ENCODE measurements around the gene IKZF3.
"Not testable (repeated sequence)": the region's sequence is repeated elsewhere in the genome, so short reads cannot be mapped to it uniquely, and the experiment has no call there.

Gene IKZF3

GRCh38 chr17:39739885-39740356, 124.2 kb downstream of the IKZF3 start:
- DNase-seq (ENCODE audit: low spot score), result no peak

DNA sequence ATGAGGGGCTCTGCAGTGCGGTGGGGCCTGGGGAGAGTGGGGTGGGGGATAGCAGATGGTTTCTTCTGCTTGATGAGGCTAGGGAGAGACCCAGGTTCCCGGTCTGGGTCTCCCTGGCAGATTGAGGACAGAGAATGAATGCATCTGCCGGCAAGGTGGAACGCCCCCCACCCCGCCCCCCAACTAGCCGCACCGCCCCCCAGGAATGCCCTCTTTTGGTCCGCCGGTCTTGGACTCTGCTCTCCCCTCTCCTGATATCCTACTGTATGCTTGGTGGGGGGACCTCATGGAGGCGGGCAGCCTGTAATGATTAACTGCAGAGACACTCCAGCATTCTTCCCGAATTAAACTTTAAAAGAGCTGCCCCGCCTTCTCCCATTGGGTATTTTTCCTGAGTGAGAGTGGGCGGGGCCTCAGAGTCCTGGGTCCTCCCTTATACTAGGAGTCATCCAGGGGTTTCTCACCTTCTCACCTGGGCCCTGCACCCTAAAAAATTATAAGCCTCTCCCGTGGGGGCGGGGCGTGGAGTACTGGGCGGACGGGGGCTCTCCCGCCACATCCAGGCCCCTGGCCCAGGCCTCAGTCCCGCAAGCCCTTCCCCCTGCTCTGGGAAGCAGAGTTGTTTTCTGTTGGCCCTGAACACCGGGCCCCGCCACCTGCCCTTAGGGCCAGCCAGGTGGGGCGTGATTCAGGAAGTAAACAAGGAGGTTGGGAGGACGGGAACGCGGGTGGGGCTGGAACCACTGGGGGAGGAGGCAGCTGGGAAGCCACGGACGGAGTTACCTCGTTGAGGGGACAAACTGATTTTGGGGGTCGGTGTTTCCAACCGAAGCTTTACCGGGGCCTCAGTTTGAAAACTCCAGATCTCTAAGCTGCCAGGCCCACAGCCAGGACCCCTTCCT, 124.9 kb downstream of the IKZF3 start:
- no peak for DNase-seq (ENCODE audit: low spot score)

DNA sequence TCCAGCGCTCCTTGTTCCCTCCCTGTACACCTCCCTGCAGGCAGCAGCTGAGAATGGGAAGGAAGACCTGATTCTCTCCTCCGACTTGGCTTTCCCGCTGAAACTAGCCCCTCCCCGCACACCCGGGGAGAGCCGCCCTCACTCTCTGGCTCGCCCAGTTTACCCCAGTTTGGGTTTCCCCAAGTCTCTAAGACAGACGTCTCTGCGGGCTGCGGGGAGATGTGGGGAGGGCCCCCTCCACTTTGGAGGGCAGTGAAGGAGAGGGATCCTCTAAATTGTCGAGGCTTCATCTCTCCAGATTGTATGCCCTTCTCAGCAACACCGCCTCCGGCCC, 125.6 kb downstream of the IKZF3 start:
- DNase-seq (ENCODE audit: low spot score), result peak; percentile 29

DNA sequence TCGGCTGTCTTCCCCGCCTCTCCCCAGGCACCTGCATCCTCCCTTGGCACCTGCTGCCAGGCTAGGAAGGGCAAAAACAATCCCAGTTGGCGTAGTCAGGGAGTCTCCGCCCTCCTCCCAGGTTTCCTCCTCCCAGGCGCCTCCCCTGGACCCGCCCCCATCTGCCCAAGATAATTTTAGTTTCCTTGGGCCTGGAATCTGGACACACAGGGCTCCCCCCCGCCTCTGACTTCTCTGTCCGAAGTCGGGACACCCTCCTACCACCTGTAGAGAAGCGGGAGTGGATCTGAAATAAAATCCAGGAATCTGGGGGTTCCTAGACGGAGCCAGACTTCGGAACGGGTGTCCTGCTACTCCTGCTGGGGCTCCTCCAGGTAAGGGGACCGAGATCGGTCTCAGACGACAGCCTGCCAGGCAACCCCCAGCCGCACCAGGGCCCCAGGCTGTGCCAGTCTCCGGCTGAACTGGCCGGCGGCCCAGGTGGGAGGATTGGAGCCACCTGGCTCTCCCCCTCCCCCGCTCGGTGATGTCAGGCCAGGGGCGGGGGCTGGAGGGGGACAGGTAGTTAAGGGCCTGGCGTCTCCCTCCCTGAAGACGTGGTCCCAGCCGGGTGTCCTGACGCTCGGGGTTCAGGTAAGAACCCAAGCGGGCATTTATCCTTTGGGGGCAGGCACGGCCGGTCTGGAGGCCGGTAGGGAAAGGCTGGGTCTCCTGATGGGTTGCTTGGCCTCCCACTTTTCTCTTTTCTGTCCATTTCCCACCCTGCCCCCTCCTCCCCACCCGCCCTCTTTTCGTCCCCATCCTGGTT, 126.1 kb downstream of the IKZF3 start, which contains the start of gene GRB7:
Gene GRB7, plus strand, starts transcription at position 179 of the 808 bp plus-strand sequence. CDS start 4,364 bp downstream, outside the sequence.
- DNase-seq (ENCODE audit: low spot score), result no peak

- DNase-seq (ENCODE audit: low spot score), result no peak
Measured at GRCh38 chr17:39737206-39737759, 126.8 kb downstream of the IKZF3 start.

GRCh38 chr17:39736319-39737165, 127.6 kb downstream of the IKZF3 start:
- DNase-seq (ENCODE audit: low spot score), result no peak

DNA sequence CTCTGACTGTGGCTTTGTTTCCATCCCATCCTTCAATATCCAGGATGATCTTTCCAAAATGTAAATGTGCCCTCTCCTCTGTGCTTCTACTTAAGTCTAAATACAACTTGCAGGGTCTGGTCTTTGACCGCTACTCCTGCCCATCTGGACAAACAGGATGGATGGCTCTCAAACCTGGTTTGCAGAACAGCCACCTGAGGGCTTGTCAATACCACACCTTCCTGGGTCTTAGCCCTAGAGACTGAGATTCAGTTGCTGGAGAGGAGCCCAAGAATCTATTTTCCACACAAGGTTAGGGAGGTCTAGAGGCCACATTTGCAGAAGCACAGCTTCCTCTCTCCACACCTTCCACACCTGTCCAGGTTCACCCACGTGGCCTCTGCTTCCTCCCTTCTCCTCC, 128.2 kb downstream of the IKZF3 start:
- DNase-seq (ENCODE audit: low spot score), result no peak

- DNase-seq (ENCODE audit: low spot score), result no peak
Measured at GRCh38 chr17:39732586-39732985, 131.5 kb downstream of the IKZF3 start.

DNA sequence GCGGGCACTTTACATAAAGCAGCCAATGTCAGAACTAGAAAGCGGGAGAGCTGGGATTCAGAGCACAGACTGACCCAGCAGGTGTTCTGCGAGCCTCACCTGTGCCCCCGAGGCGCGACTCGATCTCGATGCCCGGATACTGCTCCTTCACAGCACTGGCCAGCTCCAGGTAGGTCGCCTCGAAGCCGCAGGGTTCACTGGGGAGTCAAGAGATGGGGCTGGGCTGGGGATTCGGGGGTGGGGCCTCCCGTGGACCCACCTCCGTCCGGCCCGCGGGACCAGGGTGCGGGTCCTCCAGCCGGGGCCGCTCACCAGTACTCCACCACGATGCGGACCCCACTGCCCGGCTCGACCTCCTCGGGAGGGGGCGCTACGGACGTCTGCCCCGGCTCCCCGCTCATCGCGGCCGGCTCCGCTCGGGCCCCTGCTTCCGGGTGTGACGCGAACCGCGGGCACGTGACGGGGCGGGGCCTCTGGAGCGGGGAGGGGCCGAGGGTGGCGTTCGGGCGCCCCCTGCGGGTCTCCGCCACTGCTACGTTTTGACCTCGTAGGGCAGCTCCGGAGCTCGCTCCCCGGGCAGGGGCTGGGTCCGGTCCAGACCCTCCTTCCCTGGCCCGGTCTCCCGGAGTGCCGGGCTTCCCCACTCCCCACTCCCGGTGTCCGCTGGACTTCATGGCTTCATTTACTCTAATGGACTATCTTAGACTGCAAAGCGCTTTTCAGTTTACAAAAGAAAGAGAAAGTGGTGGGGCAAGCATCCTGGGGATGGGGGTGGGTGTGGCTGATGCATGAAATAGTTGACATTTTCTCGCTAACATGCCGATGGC, 133.8 kb downstream of the IKZF3 start, which contains the start of gene MIEN1:
Gene MIEN1, minus strand, starts transcription at position 438 of the 827 bp plus-strand sequence. Its CDS starts 37 bp downstream, at position 401.
- DNase-seq (ENCODE audit: low spot score), result peak; percentile 93

DNA sequence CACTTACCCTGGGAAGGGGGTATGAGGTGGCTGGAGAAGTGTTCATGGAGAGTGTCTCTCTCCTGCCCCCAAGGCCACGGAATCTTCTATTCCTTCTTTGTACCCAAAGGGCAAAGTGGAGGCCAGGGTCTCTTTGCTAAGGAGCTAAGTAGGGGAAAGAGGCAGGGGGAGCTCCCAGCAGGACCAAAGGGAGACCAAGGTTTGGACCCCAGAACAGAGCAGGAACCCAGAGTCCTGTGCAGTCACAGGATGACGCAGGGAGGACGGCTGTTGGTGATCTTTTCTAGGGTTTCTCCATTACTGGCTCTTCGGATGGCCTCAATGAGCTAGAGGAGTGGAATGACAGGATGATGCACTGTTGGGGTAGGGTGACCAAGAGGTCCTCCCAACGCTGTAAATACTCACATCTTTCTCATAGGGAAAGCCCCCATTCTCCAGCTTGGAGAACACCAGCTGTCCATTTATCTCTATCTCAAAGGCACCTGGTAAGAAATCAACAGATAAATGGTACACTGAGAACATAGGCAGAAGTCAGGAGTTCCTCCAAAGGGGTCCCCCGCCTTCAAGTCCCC, 134.7 kb downstream of the IKZF3 start:
- no peak for DNase-seq (ENCODE audit: low spot score)

DNA sequence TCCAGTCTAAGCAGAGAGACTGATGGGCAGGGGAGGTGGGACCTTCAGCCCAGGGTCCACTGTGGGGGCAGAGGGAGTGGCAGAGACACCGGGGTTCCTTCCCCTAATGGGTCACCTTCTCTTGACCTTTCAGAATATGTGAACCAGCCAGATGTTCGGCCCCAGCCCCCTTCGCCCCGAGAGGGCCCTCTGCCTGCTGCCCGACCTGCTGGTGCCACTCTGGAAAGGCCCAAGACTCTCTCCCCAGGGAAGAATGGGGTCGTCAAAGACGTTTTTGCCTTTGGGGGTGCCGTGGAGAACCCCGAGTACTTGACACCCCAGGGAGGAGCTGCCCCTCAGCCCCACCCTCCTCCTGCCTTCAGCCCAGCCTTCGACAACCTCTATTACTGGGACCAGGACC, 136.6 kb downstream of the IKZF3 start:
- DNase-seq (ENCODE audit: low spot score), result no peak

- DNase-seq (ENCODE audit: low spot score), result no peak
Measured at GRCh38 chr17:39726617-39727016, 137.5 kb downstream of the IKZF3 start.

DNA sequence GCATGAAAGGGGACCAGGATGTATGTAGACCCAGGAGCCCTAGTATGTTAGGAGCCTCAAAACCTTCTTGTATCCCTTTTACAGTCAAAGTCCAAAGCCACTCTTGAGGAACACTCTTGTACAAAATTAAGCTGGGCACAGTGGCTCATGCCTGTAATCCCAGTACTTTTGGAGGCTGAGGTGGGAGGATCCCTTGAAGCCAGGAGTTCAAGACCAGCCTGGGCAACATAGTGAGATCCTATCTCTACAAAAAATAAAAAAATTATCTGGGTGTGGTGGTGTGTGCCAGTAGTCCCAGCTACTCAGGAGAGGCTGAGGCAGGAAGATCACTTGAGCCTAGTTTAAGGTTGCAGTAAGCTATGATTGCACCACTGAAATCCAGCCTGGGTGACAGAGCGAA, 138.2 kb downstream of the IKZF3 start:
- not testable (repeated sequence) for DNase-seq (ENCODE audit: low spot score)

DNA sequence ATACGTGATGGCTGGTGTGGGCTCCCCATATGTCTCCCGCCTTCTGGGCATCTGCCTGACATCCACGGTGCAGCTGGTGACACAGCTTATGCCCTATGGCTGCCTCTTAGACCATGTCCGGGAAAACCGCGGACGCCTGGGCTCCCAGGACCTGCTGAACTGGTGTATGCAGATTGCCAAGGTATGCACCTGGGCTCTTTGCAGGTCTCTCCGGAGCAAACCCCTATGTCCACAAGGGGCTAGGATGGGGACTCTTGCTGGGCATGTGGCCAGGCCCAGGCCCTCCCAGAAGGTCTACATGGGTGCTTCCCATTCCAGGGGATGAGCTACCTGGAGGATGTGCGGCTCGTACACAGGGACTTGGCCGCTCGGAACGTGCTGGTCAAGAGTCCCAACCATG, 139.4 kb downstream of the IKZF3 start:
- DNase-seq (ENCODE audit: low spot score), result no peak

DNA sequence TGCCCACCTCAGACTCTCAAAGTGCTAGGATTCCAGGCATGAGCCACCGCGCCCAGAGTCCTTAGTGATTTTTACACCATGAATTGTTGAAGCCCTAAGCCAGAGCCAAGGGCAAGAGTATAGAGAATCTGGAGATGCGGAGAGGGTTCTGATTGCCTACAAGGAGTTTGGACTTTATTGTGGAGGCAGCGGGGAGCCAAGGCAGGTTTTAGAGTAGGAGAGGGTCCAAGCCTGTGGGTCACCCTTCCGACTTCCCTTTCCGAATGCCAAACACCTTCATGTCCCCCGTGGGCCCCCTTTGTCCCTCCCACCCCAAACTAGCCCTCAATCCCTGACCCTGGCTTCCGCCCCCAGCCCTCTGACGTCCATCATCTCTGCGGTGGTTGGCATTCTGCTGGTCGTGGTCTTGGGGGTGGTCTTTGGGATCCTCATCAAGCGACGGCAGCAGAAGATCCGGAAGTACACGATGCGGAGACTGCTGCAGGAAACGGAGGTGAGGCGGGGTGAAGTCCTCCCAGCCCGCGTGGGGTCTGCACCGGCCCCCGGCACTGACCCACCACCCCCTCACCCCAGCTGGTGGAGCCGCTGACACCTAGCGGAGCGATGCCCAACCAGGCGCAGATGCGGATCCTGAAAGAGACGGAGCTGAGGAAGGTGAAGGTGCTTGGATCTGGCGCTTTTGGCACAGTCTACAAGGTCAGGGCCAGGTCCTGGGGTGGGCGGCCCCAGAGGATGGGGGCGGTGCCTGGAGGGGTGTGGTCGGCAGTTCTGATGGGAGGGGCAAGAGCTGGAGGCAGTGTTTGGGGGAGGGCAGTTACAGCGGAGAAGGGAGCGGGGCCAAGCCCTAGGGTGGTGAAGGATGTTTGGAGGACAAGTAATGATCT, 140.9 kb downstream of the IKZF3 start:
- no peak for DNase-seq (ENCODE audit: low spot score)

- no peak for DNase-seq (ENCODE audit: low spot score)
Measured at GRCh38 chr17:39722104-39722503, 142.0 kb downstream of the IKZF3 start.

GRCh38 chr17:39719563-39720355, 144.4 kb downstream of the IKZF3 start:
- DNase-seq (ENCODE audit: low spot score), result no peak

GRCh38 chr17:39717660-39718059, 146.5 kb downstream of the IKZF3 start:
- DNase-seq (ENCODE audit: low spot score), result no peak

Data from CD4-positive, alpha-beta T cell treated with Interleukin-15 for 4 hours (primary cell).